Spleen (tissue), 7 donors: ENCODE data around the gene CPE.

ENCODE experiments used
- POLR2A ChIP-seq, 3 donors: fragments of 450-650 bp; IDR thresholded peaks; one replicate each; pipeline ENCODE4 v1.5.1; 2017; ENCODE audit warnings: antibody characterized with exemption in 3 of 3, mild to moderate bottlenecking in 1 of 3
- TF ChIP-seq, protein P1 (sequence below), 11 experiments: fragments of 200-600 bp in 7 of 11; fragments of 450-650 bp in 4 of 11; sonication (generic) in 4 of 11; IDR thresholded peaks in 8 of 11; conservative IDR thresholded peaks in 3 of 11; 1 replicate in 7 of 11; 2 replicates in 4 of 11; pipeline versions ENCODE4 v1.4.0 to v1.8.0; 2016 to 2021; ENCODE audit warnings: antibody characterized with exemption in 11 of 11, inconsistent platforms in 4 of 11, mild to moderate bottlenecking in 1 of 11
- donor health status: DM: no; HTN: no; CAD: no; lungs with moderate emphysema.
- donor health status: DM: no; HTN: no; CAD: no.
- donor health status: DM: no; HTN: no; CAD: no.

DNA sequence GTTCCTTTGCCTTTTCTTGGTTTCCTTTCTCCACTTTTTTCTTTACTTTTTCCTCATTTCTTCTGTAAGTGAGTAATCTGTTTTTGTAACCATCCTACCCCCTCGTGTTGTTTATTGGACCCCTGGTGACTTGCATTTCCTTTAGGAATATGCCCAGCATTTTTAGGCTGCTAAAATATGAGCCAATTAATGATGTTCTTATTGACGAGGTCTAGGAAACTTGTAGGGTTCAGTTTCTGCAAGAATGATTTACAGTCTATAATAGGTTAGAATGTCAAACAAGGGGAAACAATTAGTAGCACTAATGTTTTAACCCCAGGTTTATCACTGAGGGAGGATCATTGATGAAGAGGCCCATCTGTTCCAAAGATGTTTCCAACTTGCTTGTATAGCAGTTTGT lies 79.0 kb downstream of the CPE start:
- TF ChIP-seq POLR2A (IDR thresholded peaks at IDR 0.05) = no peak
- TF ChIP-seq, protein P1, sequence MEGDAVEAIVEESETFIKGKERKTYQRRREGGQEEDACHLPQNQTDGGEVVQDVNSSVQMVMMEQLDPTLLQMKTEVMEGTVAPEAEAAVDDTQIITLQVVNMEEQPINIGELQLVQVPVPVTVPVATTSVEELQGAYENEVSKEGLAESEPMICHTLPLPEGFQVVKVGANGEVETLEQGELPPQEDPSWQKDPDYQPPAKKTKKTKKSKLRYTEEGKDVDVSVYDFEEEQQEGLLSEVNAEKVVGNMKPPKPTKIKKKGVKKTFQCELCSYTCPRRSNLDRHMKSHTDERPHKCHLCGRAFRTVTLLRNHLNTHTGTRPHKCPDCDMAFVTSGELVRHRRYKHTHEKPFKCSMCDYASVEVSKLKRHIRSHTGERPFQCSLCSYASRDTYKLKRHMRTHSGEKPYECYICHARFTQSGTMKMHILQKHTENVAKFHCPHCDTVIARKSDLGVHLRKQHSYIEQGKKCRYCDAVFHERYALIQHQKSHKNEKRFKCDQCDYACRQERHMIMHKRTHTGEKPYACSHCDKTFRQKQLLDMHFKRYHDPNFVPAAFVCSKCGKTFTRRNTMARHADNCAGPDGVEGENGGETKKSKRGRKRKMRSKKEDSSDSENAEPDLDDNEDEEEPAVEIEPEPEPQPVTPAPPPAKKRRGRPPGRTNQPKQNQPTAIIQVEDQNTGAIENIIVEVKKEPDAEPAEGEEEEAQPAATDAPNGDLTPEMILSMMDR (IDR thresholded peaks at IDR 0.05 in 8 of 11, conservative IDR thresholded peaks at IDR 0.05 in 3 of 11) = no peak
